ENCODE results near the gene PATJ.
A peak's percentile ranks its signal among the peaks of the same experiment; 100 is the strongest.
"Not testable (repeated sequence)": the region's sequence is repeated elsewhere in the genome, so short reads cannot be mapped to it uniquely, and the experiment has no call there.

PATJ gene

DNA sequence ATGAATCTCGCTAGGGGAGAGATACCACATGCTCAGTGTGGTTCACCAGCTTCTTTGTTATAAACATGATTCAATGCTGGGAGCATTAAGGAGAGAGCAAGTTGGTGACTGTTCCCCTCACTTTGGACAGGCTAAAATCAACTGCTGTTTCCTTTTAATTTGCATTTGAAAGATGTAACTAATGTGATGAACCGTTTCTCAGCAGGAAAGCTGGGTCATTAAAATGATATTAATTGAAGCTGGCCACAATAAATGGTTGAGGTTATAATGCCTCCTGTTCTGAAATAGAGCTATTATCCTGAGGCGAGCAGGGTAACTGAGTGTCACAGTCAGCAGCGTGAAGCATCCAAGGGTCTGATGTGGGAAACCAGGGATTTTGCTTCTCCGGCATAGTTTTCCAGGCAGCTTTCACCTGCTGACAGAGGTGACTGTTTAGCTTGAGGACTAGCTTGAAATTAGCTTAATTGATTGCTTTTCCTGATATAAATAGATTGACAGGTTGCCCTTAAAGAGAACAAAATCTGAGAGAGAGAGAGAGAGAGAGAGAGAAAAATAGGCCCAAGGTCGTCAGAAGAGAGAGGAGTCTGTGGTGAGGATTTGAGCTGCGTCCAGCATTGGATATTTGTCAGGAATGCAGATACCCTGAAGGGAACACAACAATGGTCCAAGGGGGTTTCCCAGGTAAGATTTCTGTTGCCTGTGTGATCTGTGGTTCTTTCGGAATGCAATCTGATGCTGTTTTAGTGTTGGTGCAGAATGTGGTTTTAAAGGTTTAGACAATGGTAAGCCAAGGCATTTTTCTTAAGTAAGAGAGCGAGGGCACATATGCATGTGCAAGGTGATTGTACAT lies 209.7 kb downstream of the PATJ start:
- H3K9me3 ChIP-seq (ENCODE audit: insufficient read depth, low read depth, low read length), result no peaks in the 10 kb centered on the region
- H3K27ac ChIP-seq (ENCODE audit: low read depth, low read length), result peak overlapping the region; percentile 82
- H3K27me3 ChIP-seq (ENCODE audit: insufficient read depth, low read length), result no peaks in the 10 kb centered on the region
- no peaks in the 10 kb centered on the region for H3K36me3 ChIP-seq (ENCODE audit: insufficient read depth, low read length)
- 24% methylated on average over 9 of the region's 9 CpGs for WGBS
- peaks cover 53% of the 10 kb centered on the region for H3K4me1 ChIP-seq (ENCODE audit: insufficient read depth, low read length)
- H3K9ac ChIP-seq (ENCODE audit: low read depth, low read length), result peak overlapping the region; percentile 47; the same call in 1 of the 2 replicates
- H3K4me3 ChIP-seq (ENCODE audit: low read length), result peak overlapping the region; percentile 20; the same call in 1 of the 2 replicates

DNA sequence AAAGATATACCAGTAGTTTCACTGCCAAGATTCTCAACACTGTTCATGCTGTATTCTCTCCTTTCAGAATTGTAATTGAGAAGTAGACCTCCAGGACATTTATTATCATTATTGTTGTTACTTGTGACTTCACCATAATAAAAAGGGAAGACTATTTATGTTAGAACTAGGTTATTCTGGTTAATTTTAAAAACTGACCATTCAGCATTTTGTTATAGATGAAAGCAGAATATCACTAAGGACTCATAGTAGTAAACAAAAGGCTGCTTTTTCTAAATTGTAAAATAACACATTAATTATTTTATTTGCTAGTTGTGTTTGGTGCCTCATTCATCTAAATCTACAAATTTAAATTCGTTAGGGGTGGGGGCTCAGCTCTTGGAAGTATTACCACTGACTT lies 210.4 kb downstream of the PATJ start:
- peaks cover 60% of the 10 kb centered on the region for H3K4me1 ChIP-seq (ENCODE audit: insufficient read depth, low read length)
- H3K27me3 ChIP-seq (ENCODE audit: insufficient read depth, low read length), result no peaks in the 10 kb centered on the region
- peak overlapping the region; percentile 0; the same call in 1 of the 2 replicates for H3K9ac ChIP-seq (ENCODE audit: low read depth, low read length)
- H3K27ac ChIP-seq (ENCODE audit: low read depth, low read length), result peak overlapping the region; percentile 82
- H3K4me3 ChIP-seq (ENCODE audit: low read length), result peak overlapping the region; percentile 8; the same call in 1 of the 2 replicates
- H3K36me3 ChIP-seq (ENCODE audit: insufficient read depth, low read length), result no peaks in the 10 kb centered on the region
- H3K9me3 ChIP-seq (ENCODE audit: insufficient read depth, low read depth, low read length), result no peaks in the 10 kb centered on the region
- WGBS, result no CpG with 5 or more reads among the region's 1 CpG

DNA sequence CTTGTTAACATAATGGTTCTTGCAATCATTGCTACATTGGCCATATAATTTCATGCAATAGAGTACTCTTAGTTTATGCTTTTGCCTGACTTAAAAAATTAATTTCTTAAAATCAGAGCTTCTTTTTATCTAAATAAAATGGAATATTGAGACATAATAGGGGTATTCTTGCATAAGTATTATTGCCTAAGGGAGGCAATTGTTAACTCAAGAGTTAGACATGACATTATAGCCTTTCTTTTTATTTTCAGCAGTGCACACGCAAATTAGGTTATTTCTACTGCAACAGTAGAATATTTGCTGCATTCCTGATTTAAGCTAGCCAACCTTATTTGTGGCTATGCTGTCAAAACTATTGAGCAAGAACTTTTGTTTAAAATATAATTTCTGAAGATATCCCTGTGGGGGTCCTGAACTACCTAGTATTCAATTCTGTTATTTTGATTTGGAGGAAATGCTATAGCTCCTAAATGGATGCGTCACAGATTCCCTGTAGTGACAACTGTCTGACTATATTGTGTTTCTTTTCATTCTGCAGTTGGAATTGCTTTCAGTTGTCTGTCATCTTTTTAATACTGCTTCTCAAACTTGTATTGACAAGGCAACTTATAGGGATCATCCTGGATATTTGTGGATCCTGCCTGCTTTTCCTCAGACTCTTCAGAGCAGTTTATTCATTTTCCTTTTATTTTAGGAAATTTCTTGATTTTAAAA lies 211.0 kb downstream of the PATJ start:
- H3K27me3 ChIP-seq (ENCODE audit: insufficient read depth, low read length), result no peaks in the 10 kb centered on the region
- peak overlapping the region; percentile 0; the same call in 1 of the 2 replicates for H3K9ac ChIP-seq (ENCODE audit: low read depth, low read length)
- peaks cover 63% of the 10 kb centered on the region for H3K4me1 ChIP-seq (ENCODE audit: insufficient read depth, low read length)

DNA sequence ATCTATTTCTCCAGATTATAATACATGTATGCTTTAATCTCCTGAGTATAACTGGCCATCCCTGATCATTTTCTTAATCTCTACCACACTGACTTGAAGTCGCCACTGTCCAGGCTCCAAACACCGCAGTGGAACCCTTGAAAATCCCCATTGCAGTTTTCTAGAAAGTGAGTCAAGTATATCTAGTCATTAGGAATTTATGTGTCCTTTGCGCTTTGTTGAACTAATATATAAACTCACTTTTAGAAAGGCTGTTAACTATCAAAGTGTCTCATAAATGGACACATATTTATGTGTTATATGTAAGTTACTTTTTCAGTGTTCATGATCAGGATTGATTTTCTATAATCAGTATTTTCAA lies 211.5 kb downstream of the PATJ start:
- Histone ChIP-seq H3K9me3 (ENCODE audit: insufficient read depth, low read depth, low read length) (no peaks in the 10 kb centered on the region), H3K27ac (ENCODE audit: low read depth, low read length) (no peak overlapping the region), H3K4me1 (ENCODE audit: insufficient read depth, low read length) (peaks cover 63% of the 10 kb centered on the region), H3K4me3 (ENCODE audit: low read length) (no peak overlapping the region), H3K36me3 (ENCODE audit: insufficient read depth, low read length) (no peaks in the 10 kb centered on the region), H3K9ac (ENCODE audit: low read depth, low read length) (no peak overlapping the region), H3K27me3 (ENCODE audit: insufficient read depth, low read length) (no peaks in the 10 kb centered on the region)
- 100% methylated on average over 2 of the region's 3 CpGs for WGBS

More for the DNA sequence above, 211.0 kb downstream of the PATJ start:
- 0 out of 2 replicates have a peak overlapping the region, but pooled peaks have one; percentile 82 for H3K27ac ChIP-seq (ENCODE audit: low read depth, low read length)
- no peaks in the 10 kb centered on the region for H3K9me3 ChIP-seq (ENCODE audit: insufficient read depth, low read depth, low read length)
- 87% methylated on average over 2 of the region's 2 CpGs for whole genome bisulfite sequencing
- no peaks in the 10 kb centered on the region for H3K36me3 ChIP-seq (ENCODE audit: insufficient read depth, low read length)
- H3K4me3 ChIP-seq (ENCODE audit: low read length), result peak overlapping the region; percentile 5; the same call in 1 of the 2 replicates

DNA sequence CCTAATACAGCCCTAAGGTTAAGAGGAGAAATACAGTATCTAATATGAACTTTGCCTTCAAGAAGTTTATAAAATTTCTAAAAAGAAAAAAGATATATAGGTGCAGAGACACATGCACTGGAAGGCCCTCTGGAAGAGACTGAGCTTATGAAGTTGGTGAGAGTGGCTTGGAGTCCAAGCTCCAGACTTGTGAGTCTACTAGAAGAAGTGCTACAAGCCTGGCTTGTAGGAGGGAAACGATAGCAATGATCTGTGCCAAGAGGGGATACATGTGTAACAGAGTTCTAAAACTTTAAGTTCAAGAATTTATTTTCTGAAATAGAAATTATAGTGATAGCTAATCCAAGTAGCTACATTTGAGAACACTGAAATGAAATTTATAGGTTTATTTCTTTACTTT lies 213.0 kb downstream of the PATJ start:
- WGBS, result 96% methylated on average over 1 of the region's 1 CpG
- H3K9ac ChIP-seq (ENCODE audit: low read depth, low read length), result no peak overlapping the region

DNA sequence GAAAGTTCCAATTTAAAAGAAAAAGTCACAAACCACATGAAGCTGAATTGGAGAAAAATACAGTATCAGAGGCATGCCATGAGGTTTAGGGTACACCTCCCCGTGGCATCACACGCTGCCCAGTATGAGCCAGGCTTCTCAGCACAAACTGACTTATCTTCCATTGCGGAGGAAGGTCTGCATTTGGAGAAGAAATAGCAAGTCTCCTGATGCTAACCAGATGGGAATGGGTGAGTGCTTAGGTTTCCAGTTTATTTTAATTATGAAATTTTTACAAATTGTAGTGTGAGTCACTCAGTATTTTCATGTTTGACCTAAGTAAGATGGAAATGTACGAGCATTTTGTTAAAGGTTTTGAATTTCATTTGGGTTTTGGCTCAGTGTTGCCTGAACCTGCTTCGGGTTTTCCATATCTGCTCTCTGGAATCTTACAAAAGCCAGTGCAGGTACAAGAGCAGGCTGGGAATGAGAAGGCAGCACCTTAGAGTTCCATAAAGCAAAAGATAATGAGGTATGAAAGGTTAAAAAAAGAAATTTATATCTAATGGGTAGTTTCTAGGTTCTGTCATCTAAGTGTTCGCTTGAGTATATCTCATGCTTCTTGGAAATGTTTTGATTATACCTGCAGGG lies 213.9 kb downstream of the PATJ start:
- Histone ChIP-seq H3K36me3 (ENCODE audit: insufficient read depth, low read length) (no peaks in the 10 kb centered on the region), H3K4me1 (ENCODE audit: insufficient read depth, low read length) (peaks cover 56% of the 10 kb centered on the region), H3K9me3 (ENCODE audit: insufficient read depth, low read depth, low read length) (no peaks in the 10 kb centered on the region), H3K27ac (ENCODE audit: low read depth, low read length) (peak overlapping the region; percentile 27), H3K9ac (ENCODE audit: low read depth, low read length) (no peak overlapping the region), H3K4me3 (ENCODE audit: low read length) (no peak overlapping the region), H3K27me3 (ENCODE audit: insufficient read depth, low read length) (no peaks in the 10 kb centered on the region)
- WGBS, result 85% methylated on average over 6 of the region's 6 CpGs

More for the DNA sequence above, 213.0 kb downstream of the PATJ start:
- peaks cover 63% of the 10 kb centered on the region for H3K4me1 ChIP-seq (ENCODE audit: insufficient read depth, low read length)
- H3K36me3 ChIP-seq (ENCODE audit: insufficient read depth, low read length), result no peaks in the 10 kb centered on the region
- H3K27ac ChIP-seq (ENCODE audit: low read depth, low read length), result no peak overlapping the region
- H3K9me3 ChIP-seq (ENCODE audit: insufficient read depth, low read depth, low read length), result no peaks in the 10 kb centered on the region
- H3K4me3 ChIP-seq (ENCODE audit: low read length), result no peak overlapping the region
- no peaks in the 10 kb centered on the region for H3K27me3 ChIP-seq (ENCODE audit: insufficient read depth, low read length)

DNA sequence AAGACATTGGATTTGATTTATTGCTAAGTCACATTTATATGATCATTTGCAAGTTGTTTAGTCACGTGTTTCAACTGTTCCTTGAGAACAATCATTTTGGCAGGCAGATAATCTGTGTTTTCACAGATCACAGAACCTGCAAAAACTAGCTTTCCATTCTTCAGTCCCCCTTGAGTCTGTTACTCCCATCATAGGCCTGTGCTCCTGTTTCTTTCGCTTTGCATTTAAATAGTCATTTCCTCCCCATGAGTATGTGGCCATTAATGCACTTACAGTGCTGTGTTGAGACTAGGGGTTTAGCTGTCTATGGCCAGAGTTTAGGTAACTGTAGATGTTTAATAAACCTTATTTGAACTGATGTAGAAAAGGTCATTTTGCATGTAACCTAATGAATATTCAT lies 214.5 kb downstream of the PATJ start:
- Histone ChIP-seq H3K27ac (ENCODE audit: low read depth, low read length) (peak overlapping the region; percentile 27), H3K27me3 (ENCODE audit: insufficient read depth, low read length) (no peaks in the 10 kb centered on the region), H3K36me3 (ENCODE audit: insufficient read depth, low read length) (no peaks in the 10 kb centered on the region), H3K9me3 (ENCODE audit: insufficient read depth, low read depth, low read length) (no peaks in the 10 kb centered on the region), H3K9ac (ENCODE audit: low read depth, low read length) (no peak overlapping the region), H3K4me3 (ENCODE audit: low read length) (no peak overlapping the region), H3K4me1 (ENCODE audit: insufficient read depth, low read length) (peaks cover 50% of the 10 kb centered on the region)
- 36% methylated on average over 2 of the region's 2 CpGs for WGBS

DNA sequence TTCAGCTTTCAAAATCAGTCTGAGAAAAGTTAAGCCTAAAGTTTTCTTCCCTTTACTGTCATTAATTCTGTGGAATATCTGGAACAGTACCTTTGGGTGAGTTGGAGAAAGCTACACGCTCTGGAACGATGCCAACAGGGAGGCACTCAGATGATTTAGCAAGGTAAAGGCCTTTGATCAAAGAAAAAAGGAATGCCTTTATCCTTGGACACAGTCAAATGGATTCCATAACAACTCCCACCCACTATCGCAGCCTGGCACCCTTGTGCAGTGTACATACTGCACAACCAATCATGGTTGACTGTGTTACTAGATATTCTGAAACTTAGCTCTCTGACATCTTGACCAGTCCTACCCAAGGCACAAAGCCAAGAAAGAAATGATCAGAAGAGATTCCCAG lies 218.7 kb downstream of the PATJ start:
- WGBS, result 93% methylated on average over 3 of the region's 3 CpGs
- no peaks in the 10 kb centered on the region for H3K27me3 ChIP-seq (ENCODE audit: insufficient read depth, low read length)
- no peak overlapping the region for H3K4me3 ChIP-seq (ENCODE audit: low read length)
- no peaks in the 10 kb centered on the region for H3K36me3 ChIP-seq (ENCODE audit: insufficient read depth, low read length)
- peaks cover 20% of the 10 kb centered on the region for H3K4me1 ChIP-seq (ENCODE audit: insufficient read depth, low read length)
- no peak overlapping the region for H3K27ac ChIP-seq (ENCODE audit: low read depth, low read length)
- H3K9me3 ChIP-seq (ENCODE audit: insufficient read depth, low read depth, low read length), result no peaks in the 10 kb centered on the region
- H3K9ac ChIP-seq (ENCODE audit: low read depth, low read length), result no peak overlapping the region

DNA sequence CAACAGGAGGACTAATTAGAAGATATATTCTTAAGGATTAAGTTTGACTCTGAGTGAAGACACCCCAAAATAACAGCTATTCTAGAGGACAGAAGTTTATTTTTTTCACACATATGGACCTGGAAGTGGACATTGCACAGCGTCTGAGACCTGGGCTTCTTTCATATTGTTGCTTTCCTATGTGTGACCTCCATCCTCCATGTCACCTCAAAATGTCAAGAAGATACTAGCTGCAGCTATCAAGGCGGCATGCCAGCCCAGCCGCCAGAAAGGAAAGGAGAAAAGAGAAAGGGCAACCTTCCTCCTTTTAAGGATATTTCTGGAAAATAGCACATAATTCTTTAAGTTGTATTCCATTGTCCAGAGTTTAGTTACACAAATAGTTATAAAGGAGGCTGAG lies 220.4 kb downstream of the PATJ start:
- Histone ChIP-seq H3K36me3 (ENCODE audit: insufficient read depth, low read length) (no peaks in the 10 kb centered on the region), H3K9ac (ENCODE audit: low read depth, low read length) (no peak overlapping the region), H3K27ac (ENCODE audit: low read depth, low read length) (no peak overlapping the region), H3K27me3 (ENCODE audit: insufficient read depth, low read length) (no peaks in the 10 kb centered on the region), H3K9me3 (ENCODE audit: insufficient read depth, low read depth, low read length) (no peaks in the 10 kb centered on the region), H3K4me3 (ENCODE audit: low read length) (no peak overlapping the region), H3K4me1 (ENCODE audit: insufficient read depth, low read length) (peaks cover 12% of the 10 kb centered on the region)
- WGBS, result 96% methylated on average over 3 of the region's 3 CpGs

DNA sequence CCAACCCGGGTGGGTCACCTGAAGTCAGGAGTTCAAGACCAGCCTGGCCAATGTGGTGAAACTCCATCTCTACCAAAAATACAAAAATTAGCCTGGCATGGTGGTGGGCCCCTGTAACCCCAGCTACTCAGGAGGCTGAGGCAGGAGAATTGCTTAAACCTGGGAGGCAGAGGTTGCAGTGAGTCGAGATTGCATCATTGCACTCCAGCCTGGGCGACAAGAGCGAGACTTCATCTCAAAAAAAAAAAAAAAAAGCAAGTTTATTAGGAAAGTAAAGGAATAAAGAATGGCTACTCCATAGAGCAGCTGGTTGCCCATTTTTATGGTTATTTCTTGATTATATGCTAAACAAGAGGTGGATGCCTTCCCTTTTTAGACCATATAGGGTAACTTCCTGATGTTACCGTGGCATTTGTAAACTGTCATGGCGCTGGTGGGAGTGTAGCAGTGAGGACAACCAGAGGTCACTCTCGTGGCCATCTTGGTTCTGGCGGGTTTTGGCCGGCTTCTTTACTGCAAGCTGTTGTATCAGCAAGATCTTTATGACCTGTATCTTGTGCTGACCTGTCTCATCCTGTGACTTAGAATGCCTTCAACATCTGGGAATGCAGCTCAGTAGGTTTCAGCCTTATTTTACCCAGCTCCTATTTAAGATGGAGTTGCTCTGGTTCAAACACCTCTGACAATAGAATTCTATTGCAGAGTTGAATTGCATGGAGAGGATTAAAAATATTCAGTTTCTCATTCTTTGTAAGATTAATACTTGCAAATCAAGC lies 224.4 kb downstream of the PATJ start:
- WGBS, result 93% methylated on average over 9 of the region's 9 CpGs

More for the DNA sequence above, 224.4 kb downstream of the PATJ start:
- not testable (repeated sequence) for H3K27me3 ChIP-seq (ENCODE audit: insufficient read depth, low read length); H3K9me3 ChIP-seq (ENCODE audit: insufficient read depth, low read depth, low read length); H3K9ac ChIP-seq (ENCODE audit: low read depth, low read length); H3K36me3 ChIP-seq (ENCODE audit: insufficient read depth, low read length); H3K4me3 ChIP-seq (ENCODE audit: low read length)
- peak overlapping the region; percentile 48; the same call in 1 of the 2 replicates for H3K27ac ChIP-seq (ENCODE audit: low read depth, low read length)
- peaks cover 10% of the 10 kb centered on the region; the same call in 1 of the 2 replicates for H3K4me1 ChIP-seq (ENCODE audit: insufficient read depth, low read length)

All from HUES64 (cell line).